Measurements from ENCODE around the gene ASPG.
A peak's percentile ranks its signal among the peaks of the same experiment; 100 is the strongest.

Gene ASPG

DNA sequence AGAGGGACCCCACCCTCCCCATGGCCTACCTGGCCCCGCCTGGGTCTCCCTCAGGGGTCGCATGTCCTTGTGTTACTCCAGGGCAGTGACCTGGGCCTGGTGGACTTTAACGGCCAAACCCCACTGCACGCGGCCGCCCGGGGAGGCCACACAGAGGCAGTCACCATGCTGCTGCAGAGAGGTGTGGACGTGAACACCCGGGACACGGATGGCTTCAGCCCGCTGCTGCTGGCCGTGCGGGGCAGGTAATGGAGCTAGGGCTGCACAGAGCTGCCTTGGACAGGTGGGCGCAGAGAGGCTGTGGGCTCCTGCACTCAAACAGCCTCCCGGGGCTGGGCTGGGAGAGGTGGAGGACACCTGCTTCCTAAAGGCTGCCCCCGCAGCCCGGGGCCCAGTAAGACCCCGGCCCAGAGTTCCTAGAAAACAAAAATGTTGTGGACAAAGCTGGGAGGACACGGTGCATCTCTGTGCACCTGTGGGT, 21.6 kb downstream of the ASPG start:
- no peak for DNase-seq

DNA sequence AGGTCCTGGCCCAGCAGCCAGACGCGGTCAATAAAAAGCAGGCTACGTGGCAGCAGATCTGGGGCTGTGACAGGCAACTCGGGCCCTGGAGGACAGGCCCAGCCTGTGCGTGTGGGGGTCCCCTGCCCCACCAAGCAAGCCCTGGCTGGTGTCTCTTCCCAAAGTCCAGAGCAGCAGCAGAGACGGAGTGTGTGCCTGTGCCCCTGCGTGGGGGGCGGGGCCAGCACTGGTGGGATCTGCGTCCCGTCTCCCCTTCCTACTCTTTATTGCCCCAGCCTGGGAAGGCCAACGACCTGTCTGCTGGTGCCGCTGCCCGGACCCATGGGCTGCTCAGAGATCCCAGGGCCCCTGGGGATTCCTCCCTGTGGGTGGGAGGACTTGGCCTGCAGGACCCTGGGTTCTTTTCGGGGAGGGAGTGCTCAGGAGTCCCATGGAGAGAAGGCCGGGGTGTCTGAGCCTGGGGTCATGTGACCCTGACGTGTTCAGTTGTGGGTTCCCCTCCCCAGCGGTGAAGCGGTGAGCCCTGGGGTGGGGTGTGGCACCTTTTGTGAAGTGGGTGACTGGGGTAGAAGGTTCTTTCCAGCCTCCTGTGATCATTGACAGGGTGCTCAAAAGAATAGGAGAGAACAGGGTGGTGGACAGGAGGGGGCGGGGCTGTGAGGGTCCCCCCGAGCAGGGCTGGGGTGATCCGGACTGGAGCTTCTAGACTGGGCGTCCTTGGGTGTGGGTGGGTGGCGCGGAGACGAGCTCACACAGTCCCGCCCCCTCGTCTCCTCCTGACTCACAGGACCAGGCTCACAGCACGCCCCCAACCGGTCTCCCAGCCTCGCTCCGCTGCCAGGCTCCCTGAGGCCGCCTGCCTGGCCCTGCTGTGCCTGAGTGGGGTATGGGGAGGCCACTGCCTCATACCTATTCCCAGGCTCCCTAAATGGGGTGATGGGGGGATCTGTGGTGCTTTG, 22.4 kb downstream of the ASPG start:
- DNase-seq, result no peak

DNA sequence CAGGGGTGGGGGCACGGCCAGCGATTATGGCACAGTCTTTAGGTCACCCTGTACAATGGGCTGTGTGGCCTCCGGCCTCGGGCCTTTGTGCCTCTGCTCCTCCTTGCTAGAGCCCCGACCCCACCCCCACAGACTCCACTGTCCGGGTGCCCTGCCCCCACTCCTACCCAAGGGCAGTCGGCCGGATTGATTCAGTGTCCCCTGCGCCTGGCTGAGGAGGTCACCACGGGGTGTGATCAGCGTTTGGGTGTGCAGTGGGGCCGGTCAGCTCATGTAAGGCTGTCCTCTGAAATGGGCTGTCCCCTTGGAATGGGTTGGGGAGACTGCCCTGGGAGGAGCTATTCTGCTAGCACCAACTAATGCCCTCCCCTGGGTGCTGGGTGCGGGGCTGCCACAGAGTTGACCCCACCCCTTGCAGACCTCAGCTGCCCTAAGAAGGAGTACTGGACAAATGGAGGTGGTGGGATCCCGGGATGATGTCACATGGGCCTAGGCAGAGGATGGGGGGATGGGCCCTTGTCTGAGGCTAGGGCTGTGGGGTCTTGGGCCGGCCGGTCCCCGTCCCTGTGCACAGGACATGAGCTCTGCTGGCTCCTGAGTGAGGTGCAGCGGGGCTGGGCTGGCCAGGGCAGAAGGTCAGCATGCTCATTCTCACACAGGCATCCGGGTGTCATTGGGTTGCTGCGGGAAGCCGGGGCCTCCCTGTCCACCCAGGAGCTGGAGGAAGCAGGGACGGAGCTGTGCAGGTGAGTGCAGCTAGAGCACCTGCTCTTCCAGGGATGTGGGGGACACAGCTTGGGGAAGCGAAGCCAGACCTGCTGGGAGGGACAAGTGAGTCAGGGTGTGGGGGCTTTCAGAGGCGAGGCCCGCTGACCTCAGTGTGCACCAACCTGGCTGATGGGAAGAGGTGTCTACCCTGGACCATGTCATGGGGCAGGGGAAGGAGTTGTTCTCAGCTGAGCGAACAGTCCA, 23.4 kb downstream of the ASPG start:
- DNase-seq, result no peak

- DNase-seq, result no peak
Observed at GRCh38 chr14:104109731-104110361, 24.3 kb downstream of the ASPG start.

- no peak for DNase-seq
Observed at GRCh38 chr14:104110491-104111209, 25.1 kb downstream of the ASPG start.

- DNase-seq, result no peak
Observed at GRCh38 chr14:104111301-104112112, 26.0 kb downstream of the ASPG start.

GRCh38 chr14:104112113-104112505, 26.6 kb downstream of the ASPG start:
- DNase-seq, result no peak

DNA sequence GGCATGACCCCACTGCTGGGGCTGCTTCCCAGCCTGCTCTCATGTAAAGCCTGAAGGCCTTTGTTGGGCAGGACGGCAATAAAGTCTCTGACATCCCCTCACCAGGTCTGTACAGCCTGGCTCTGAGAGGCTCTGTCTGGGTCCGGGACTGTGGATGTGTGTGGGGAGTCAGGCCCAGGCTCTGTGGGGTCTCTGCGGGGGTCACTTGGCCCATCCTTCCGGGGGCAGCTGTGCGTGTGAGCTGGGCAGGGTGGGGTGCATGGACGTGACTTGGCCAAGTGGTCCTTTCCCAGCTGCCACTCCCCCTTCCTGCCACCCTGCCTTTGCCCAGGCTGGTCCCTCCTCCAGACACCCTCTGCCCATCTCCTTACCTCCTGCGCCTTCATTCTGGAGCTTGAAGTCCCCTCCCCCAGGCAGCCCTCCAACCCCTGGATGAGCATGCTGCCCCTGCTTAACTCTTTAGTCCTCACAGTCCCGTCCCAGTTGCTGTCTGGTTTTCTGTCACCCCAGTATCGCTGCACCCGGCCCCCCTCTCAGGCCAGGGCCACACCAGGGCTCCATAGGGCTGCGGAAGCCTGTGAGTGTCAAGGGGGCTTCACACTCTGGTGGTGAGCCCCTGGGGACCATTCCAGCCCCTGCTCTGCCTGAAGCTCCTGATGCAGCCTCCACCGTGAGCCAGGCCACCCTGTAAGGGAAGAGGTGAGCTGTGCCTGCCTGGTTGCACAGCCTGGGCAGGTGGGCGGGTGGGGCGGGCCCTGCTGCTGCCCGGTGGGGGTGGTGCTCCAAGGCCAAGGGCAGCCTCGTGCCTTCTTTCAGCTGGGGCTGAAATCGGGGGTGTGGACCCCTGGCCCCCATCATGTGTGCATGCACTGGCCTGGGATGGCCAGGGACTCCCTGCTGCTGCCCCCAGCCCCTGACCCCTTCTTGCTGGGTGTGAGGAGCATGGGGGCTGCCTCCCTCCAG, 27.4 kb downstream of the ASPG start:
- no peak for DNase-seq

- DNase-seq, result no peak
Observed at GRCh38 chr14:104113631-104114420, 28.3 kb downstream of the ASPG start.

DNA sequence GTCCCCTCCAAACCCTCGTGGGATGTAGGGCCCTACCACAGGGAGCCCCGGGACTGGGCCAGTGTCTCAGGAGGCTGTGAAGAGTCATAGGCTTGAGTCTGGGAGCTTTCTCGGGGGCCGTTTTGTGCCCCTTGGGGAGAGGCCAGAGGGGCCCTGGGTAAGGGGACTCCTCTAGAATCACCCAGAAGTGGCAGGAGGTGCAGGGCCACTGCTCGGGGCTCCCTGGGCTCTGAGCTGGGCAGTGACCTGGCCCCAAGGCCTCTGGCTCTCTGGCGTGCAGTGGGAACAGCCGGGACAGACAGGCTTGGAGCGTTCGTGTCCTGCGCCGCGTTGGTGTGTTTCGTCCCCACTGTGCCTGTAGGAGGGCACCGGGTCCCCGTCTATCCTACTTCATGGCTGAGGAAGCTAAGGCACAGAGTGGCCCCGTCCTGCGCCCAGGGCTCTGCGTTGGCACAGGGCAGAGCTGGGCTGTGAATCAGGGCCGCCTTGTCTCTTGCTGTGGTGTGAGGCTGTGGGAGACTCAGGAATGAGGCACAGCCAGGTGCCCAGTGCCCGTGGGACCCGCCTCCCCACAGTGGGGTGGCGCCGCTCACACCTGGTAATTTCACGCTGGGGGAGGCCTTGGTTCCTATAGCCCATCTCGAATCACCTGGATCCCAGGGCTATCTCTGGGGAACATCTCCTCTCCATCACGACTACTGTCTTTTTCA, 29.1 kb downstream of the ASPG start:
- DNase-seq, result no peak

- DNase-seq, result no peak
Observed at GRCh38 chr14:104115131-104115600, 29.7 kb downstream of the ASPG start.

DNA sequence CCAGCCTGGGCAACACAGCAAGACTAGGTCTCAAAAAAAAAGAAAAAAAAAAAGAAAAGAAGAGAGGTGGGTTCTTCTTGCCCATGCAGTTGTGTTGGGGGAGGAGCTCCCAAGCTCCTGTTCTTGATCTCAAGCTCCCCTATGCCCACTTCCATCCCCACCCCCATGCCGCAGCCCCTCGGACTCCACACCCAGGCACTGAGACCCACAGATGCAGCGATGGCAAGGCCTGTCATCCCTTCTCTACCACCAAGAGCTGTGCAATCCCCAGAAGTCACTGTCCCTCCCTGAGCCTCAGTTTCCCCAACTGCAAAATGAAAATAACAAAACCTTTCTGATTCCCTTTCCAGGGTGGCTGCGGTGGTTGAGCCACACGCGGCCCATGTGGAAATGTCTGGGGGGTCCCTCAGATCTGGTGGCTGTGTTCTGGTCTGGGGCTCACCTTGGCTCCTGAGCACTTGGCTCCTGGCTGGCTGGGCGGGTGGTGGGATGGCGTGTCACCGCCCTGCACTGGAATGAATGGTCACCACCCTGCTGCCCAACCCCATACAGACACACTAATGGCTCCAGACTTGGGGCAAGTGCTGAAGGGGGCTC, 30.3 kb downstream of the ASPG start:
- no peak for DNase-seq

- DNase-seq, result peak; percentile 13
Observed at GRCh38 chr14:104116288-104116755, 30.8 kb downstream of the ASPG start.

DNA sequence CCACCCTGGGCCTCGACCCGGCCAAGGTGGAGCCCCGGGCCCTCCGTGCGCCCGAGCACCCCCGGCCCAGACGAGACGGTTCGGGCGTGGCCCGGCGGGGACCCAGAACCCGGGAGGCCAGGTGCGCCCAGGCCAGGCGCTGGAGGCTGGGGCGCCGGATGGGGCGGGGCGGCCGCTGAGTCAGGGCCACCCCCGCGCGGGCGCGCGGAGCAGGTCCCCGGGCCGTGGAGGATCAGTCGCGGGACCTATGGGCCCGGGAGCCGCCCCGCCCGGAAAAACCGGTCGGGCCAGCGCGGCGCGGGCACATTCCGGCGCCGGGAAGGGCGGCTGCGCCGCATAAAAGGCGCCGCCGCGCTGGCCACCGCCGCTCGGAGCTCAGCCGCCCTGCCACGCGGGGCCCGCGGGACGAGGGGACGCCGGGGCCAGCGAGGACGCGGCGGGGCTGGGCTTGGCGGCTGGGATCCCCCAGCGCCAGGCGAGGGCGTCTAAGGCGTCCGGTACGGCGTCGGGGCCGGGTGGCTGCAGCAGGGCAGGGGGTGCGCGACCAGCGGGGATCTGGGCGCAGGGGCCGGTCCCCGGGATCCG, 31.3 kb downstream of the ASPG start:
- peak; percentile 13 for DNase-seq

DNA sequence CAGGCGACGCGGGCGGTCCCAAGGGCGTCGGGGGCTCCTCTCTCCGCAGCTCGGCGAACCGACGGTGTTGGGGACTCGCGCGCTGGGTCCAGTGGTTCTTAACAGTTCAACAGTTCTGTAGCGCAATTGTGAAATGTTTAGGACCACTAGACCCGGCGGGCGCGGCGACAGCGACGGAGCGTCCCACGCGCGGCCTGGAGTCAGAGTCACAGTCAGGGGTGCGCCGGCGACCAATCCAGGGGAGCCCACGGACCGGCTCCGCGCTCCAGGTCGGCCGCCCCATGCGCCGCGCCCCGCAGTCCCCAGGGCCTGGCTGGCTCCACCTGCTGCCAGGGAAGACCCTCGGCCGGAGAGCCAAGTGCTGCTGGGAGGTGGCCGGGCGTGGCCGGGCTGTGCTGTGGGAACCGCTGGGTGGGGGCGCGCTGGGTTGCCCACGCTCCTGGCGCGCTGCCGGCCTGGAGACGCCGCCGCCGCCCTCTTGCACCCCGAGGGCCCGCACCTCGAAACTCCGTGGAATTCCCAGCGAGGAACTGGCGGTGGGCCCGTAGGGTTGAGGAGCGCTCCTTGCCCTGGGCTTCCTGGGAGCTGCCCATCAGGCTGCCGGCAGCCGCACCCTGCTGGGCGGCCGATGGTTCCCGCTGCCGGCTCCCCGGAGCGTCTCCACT, 32.0 kb downstream of the ASPG start:
- peak; percentile 37 for DNase-seq

DNA sequence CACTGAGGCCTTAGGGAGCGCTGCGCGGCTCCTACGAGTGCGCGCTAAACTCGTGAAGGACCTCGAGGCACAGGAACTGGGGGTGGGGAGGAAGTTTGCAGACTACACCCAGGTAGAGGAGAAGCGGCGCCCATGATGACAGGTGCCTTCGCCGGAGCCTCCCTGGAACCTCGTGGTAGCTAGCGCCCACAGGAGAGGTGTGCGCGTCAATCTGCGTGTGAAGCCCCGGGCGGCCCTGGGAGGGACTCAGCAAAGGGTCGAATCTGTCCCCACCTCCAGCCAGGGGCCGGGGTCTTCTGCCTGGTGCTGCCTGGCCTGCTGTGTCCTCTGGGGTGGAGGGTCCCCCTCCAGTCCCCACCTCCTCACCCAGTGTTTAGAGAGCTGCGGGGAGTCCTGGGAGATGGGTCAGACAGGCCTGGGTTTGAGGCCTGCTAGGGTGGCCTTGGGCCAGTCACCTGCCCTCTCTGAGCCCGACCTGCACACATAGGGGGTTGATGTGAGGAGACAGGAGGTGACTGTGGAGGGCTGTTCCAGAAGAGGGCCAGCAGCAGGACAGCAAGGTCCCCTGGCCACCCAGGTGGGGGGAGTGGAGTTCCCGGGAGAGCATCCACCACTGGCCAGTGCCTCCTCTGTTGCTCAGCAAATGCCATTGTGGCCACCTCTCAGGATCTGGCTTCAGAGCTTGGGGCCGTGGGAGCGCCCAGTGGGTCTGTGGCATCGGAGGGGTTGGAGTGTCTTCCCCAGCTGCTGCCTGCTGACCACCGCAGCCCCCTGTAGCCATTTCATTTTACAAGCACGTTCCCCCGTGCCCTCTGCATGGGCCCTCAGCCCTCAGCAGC, 32.7 kb downstream of the ASPG start:
- peak; percentile 34 for DNase-seq

Measured in DMS79 treated with DMSO at 0.1 percent for 48 hours (cell line).